KMS-11 (cell line): ENCODE measurements around the gene CPA5.

ENCODE experiments used
- H2AFZ ChIP-seq: fragments of 200-600 bp; sonication (generic); 2 replicates; pipeline ENCODE4 v1.6.1; 2016; ENCODE audit warnings: antibody characterized with exemption, mixed run types, low read depth
- H3K27ac ChIP-seq: fragments of 200-600 bp; sonication (generic); 2 replicates; pipeline ENCODE4 v1.6.1; 2016; ENCODE audit warnings: mild to moderate bottlenecking, mixed run types
- H3K27me3 ChIP-seq: fragments of 200-600 bp; sonication (generic); 2 replicates; pipeline ENCODE4 v1.6.1; 2017; ENCODE audit warnings: mild to moderate bottlenecking, low read depth, mixed run types, moderate library complexity; ENCODE audit not compliant: insufficient read depth
- H3K36me3 ChIP-seq: fragments of 200-600 bp; sonication (generic); 2 replicates; pipeline ENCODE4 v1.6.1; 2017; ENCODE audit warnings: mild to moderate bottlenecking, mixed run types; ENCODE audit not compliant: insufficient read depth
- H3K4me1 ChIP-seq: fragments of 200-600 bp; sonication (generic); 2 replicates; pipeline ENCODE4 v1.6.1; 2016; ENCODE audit warnings: mild to moderate bottlenecking, low read depth, mixed run types; ENCODE audit not compliant: poor library complexity, severe bottlenecking
- H3K4me2 ChIP-seq: fragments of 200-600 bp; sonication (generic); 2 replicates; pipeline ENCODE4 v1.7.0; 2016; ENCODE audit warnings: mild to moderate bottlenecking, mixed run types
- H3K4me3 ChIP-seq: fragments of 200-600 bp; sonication (generic); IDR thresholded peaks from 2 replicates; pipeline ENCODE4 v1.6.1; 2017; ENCODE audit warnings: low read depth, low read length, mixed read lengths; ENCODE audit not compliant: insufficient read depth
- H3K79me2 ChIP-seq: fragments of 200-600 bp; sonication (generic); 2 replicates; pipeline ENCODE4 v1.6.1; 2016; ENCODE audit warnings: low read depth, mixed run types; ENCODE audit not compliant: insufficient read depth
- H3K9ac ChIP-seq: fragments of 200-600 bp; sonication (generic); 2 replicates; pipeline ENCODE4 v1.6.1; 2016; ENCODE audit warnings: mild to moderate bottlenecking, mixed run types
- H4K20me1 ChIP-seq: fragments of 200-600 bp; sonication (generic); 2 replicates; pipeline ENCODE4 v1.6.1; 2016; ENCODE audit warnings: mild to moderate bottlenecking, mixed run types; ENCODE audit not compliant: insufficient read depth
- TF ChIP-seq, protein P1 (sequence below): fragments of 200-600 bp; sonication (generic); conservative IDR thresholded peaks from 2 replicates; pipeline ENCODE4 v1.6.1; 2017; ENCODE audit warnings: low read depth, mild to moderate bottlenecking, antibody characterized with exemption, low read length, moderate library complexity, mixed read lengths

The CPA5 gene

DNA sequence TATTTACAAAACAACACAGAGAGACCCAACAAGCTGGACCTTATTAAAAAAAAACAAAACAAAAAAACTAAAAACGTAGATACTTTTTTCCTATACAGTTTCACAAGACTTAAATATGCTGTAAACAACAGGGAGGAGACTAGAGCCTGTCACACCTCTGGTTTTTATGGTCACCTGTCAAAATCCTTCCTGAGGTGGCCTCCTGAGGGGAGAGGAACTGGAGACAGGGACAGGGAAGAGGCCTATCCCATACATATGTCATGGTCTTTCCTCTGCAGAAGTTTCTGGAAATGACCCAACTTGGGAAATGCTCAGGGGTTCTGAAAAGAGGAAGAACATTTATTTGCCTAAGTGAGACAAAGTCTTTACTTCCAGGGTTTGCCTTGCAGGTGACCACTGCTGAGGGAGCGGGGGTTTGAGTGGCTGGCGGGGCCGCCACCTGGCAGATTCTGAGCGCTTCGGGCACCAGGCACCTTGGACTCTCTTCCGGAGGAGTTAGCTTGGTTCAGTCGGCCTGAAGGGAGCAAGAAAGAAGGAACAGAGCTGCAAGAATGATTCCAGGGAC lies 54.0 kb downstream of the CPA5 start:
- no peak overlapping the region for H3K27ac ChIP-seq
- TF ChIP-seq, protein P1, sequence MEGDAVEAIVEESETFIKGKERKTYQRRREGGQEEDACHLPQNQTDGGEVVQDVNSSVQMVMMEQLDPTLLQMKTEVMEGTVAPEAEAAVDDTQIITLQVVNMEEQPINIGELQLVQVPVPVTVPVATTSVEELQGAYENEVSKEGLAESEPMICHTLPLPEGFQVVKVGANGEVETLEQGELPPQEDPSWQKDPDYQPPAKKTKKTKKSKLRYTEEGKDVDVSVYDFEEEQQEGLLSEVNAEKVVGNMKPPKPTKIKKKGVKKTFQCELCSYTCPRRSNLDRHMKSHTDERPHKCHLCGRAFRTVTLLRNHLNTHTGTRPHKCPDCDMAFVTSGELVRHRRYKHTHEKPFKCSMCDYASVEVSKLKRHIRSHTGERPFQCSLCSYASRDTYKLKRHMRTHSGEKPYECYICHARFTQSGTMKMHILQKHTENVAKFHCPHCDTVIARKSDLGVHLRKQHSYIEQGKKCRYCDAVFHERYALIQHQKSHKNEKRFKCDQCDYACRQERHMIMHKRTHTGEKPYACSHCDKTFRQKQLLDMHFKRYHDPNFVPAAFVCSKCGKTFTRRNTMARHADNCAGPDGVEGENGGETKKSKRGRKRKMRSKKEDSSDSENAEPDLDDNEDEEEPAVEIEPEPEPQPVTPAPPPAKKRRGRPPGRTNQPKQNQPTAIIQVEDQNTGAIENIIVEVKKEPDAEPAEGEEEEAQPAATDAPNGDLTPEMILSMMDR, result no peak
- H4K20me1 ChIP-seq, result no peaks in the 10 kb centered on the region
- H3K79me2 ChIP-seq, result no peaks in the 10 kb centered on the region
- no peaks in the 10 kb centered on the region for H3K36me3 ChIP-seq
- no peak overlapping the region for H2AFZ ChIP-seq
- no peaks in the 10 kb centered on the region for H3K4me1 ChIP-seq
- no peak overlapping the region for H3K4me3 ChIP-seq
- H3K4me2 ChIP-seq, result no peak overlapping the region
- H3K27me3 ChIP-seq, result no peaks in the 10 kb centered on the region
- H3K9ac ChIP-seq, result no peak overlapping the region

DNA sequence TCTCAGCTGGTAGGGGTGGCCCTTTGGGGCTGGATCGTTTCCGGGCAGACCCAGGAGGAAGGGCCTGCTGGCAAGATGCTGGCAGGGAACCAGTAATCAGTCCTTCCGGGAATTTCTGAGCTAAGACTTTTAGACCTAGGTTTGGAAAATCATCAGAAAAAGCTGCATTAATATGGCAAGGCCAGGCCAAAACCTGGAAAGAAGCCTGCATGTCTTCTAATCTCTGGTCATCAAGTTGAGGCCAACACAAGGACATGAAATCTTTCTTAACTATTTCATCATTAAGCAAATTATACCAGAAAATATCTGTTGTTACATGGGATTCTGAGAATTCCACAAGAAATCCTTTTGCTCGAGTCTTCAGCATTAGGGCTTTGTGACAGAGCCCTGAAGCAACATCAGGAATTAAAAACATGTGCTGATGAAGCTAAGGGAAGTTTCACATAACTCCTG lies 55.5 kb downstream of the CPA5 start:
- H3K4me3 ChIP-seq, result no peak overlapping the region
- no peaks in the 10 kb centered on the region for H3K79me2 ChIP-seq
- no peak overlapping the region for H2AFZ ChIP-seq
- H3K4me1 ChIP-seq, result no peaks in the 10 kb centered on the region
- TF ChIP-seq, protein P1, result no peak
- no peaks in the 10 kb centered on the region for H4K20me1 ChIP-seq
- no peak overlapping the region for H3K9ac ChIP-seq
- no peaks in the 10 kb centered on the region for H3K27me3 ChIP-seq
- H3K36me3 ChIP-seq, result no peaks in the 10 kb centered on the region
- no peak overlapping the region for H3K4me2 ChIP-seq
- H3K27ac ChIP-seq, result no peak overlapping the region

DNA sequence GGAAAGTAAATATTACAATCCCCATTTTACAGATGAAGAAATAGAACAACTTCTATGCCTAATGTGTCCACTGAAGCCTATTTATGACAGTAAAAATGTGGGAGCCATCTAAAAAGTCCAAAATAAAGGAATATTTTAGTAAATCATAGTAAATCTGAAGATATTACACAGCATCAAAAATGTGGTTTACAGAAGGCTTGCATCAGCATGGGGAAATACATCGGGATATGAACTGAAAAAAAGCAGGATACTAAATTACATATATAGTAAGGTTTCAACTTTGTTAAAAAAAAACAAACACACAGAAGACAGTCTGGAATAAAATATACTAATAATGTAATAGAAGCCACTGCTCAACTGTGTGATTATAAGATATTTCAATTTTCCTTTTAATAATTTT lies 56.5 kb downstream of the CPA5 start:
- no peaks in the 10 kb centered on the region for H3K4me1 ChIP-seq
- H3K27ac ChIP-seq, result no peak overlapping the region
- H3K27me3 ChIP-seq, result no peaks in the 10 kb centered on the region
- H3K4me2 ChIP-seq, result no peak overlapping the region
- TF ChIP-seq, protein P1, result no peak
- H2AFZ ChIP-seq, result no peak overlapping the region
- H3K4me3 ChIP-seq, result no peak overlapping the region
- H3K36me3 ChIP-seq, result no peaks in the 10 kb centered on the region
- no peaks in the 10 kb centered on the region for H4K20me1 ChIP-seq
- no peaks in the 10 kb centered on the region for H3K79me2 ChIP-seq
- no peak overlapping the region for H3K9ac ChIP-seq

DNA sequence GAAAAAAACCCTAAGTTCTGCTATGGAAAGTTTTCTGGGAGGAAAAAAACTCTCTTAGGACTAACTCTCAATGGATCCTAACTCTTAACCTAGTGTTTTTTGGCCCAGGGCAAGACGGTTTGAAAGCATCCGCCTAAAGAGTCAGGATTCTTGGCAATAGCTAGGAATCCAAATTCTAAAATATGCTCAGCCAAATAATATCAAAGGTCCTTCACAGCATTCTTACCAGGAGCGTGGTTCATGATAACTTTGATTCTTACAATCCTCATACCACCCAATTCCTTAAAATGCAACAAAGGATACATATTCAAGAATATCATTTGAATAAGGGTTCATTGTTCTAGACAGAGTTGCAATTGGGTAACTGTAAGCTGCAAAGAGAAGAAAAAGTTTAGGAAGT lies 57.0 kb downstream of the CPA5 start:
- no peaks in the 10 kb centered on the region for H4K20me1 ChIP-seq
- no peaks in the 10 kb centered on the region for H3K36me3 ChIP-seq
- H3K9ac ChIP-seq, result no peak overlapping the region
- H3K27me3 ChIP-seq, result no peaks in the 10 kb centered on the region
- TF ChIP-seq, protein P1, result no peak
- no peak overlapping the region for H3K27ac ChIP-seq
- no peaks in the 10 kb centered on the region for H3K4me1 ChIP-seq
- no peaks in the 10 kb centered on the region for H3K79me2 ChIP-seq
- no peak overlapping the region for H3K4me3 ChIP-seq
- no peak overlapping the region for H3K4me2 ChIP-seq
- no peak overlapping the region for H2AFZ ChIP-seq
